M059J (cell line): ENCODE data around the gene GON4L. TPM values are rescaled to one million over a fixed set of nuclear protein-coding genes. Genes with fewer than 3 reads are reported as not detected.

Experiments used
- total RNA-seq: library from RNA; depleted of rRNA; stranded (reverse); fragments of >200 nt; shearing (Covaris generic); gene quantifications from 2 replicates; pipeline ENCODE4 v1.2.3, GENCODE V29; 2014; rRNA removed

The GON4L gene
- total RNA-seq, 1 experiment from 2014 or later, result 22.0 TPM

Other genes with a start within 250 kb of the GON4L start
- 10.9 and 21.0 TPM in 2 replicates for gene MSTO1, start 247.0 kb downstream of the GON4L start, total RNA-seq
- gene YY1AP1, start 168.4 kb downstream of the GON4L start, total RNA-seq, result 61.5 and 63.1 TPM in 2 replicates
- 116 and 197 TPM in 2 replicates for gene DAP3, start 168.1 kb downstream of the GON4L start, total RNA-seq
- 12.0 and 15.8 TPM in 2 replicates for gene SYT11, start 2.4 kb upstream of the GON4L start, total RNA-seq
- gene RIT1, start 54.1 kb upstream of the GON4L start, total RNA-seq, result 53.9 and 64.3 TPM in 2 replicates
- gene KHDC4, start 77.2 kb upstream of the GON4L start, total RNA-seq, result 24.1 and 30.7 TPM in 2 replicates
- not detected in 2 replicates for gene RXFP4, start 84.4 kb upstream of the GON4L start, total RNA-seq
- 47.3 and 51.6 TPM in 2 replicates for gene ARHGEF2, start 121.3 kb upstream of the GON4L start, total RNA-seq
- gene SSR2, start 163.7 kb upstream of the GON4L start, total RNA-seq, result 1,065 and 1,666 TPM in 2 replicates
- 18.8 and 26.5 TPM in 2 replicates for gene UBQLN4, start 196.6 kb upstream of the GON4L start, total RNA-seq
- 41.7 and 60.2 TPM in 2 replicates for gene LAMTOR2, start 197.6 kb upstream of the GON4L start, total RNA-seq
- gene RAB25, start 203.9 kb upstream of the GON4L start, total RNA-seq, result not detected in 2 replicates
- gene MEX3A, start 225.3 kb upstream of the GON4L start, total RNA-seq, result 2.5 and 3.2 TPM in 2 replicates